GM12864 (cell line): ENCODE measurements around the gene IER3.
"Not testable (repeated sequence)": the region's sequence is repeated elsewhere in the genome, so short reads cannot be mapped to it uniquely, and the experiment has no call there.

ENCODE experiments used
- DNase-seq: peaks from one replicate; pipeline ENCODE4 v3.0.0-alpha.2; 2011; ENCODE audit warnings: low read depth
- H3K4me3 ChIP-seq: 2 replicates; pipeline ENCODE4 v1.5.1; 2011; ENCODE audit warnings: mild to moderate bottlenecking, low read depth, low read length, control low read depth
- TF ChIP-seq, protein P1 (sequence below): IDR thresholded peaks from 2 replicates; pipeline ENCODE4 v1.5.1; 2011; ENCODE audit warnings: low read depth, mild to moderate bottlenecking, moderate library complexity, low read length, control low read depth, inconsistent platforms; ENCODE audit errors: missing control alignments

IER3 gene

DNA sequence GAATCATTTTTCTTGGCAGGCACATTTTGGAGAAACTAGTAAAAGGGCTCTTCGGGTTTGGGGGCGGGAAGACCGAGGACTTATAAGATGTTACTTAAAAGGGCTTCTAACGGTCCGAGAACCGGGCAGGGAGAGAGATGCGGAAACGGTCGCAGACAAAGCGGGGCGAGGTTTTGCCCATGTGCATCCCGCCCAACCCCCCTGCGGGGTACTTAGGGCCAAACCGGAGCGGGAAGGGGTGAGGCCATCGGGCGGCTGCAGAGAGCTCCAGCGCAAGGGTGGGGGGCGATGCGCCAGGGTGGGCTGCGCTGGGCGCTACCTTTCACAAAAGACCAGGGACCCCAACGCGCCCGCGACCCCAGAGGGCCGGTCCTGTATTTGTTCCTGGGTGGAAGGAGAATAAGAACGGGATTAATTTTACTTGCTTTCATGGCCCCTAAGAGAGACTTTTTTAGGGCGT, 23.6 kb downstream of the IER3 start:
- DNase-seq = no peak
- H3K4me3 ChIP-seq = peak overlapping the region; percentile 81
- TF ChIP-seq, protein P1, sequence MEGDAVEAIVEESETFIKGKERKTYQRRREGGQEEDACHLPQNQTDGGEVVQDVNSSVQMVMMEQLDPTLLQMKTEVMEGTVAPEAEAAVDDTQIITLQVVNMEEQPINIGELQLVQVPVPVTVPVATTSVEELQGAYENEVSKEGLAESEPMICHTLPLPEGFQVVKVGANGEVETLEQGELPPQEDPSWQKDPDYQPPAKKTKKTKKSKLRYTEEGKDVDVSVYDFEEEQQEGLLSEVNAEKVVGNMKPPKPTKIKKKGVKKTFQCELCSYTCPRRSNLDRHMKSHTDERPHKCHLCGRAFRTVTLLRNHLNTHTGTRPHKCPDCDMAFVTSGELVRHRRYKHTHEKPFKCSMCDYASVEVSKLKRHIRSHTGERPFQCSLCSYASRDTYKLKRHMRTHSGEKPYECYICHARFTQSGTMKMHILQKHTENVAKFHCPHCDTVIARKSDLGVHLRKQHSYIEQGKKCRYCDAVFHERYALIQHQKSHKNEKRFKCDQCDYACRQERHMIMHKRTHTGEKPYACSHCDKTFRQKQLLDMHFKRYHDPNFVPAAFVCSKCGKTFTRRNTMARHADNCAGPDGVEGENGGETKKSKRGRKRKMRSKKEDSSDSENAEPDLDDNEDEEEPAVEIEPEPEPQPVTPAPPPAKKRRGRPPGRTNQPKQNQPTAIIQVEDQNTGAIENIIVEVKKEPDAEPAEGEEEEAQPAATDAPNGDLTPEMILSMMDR = no peak

DNA sequence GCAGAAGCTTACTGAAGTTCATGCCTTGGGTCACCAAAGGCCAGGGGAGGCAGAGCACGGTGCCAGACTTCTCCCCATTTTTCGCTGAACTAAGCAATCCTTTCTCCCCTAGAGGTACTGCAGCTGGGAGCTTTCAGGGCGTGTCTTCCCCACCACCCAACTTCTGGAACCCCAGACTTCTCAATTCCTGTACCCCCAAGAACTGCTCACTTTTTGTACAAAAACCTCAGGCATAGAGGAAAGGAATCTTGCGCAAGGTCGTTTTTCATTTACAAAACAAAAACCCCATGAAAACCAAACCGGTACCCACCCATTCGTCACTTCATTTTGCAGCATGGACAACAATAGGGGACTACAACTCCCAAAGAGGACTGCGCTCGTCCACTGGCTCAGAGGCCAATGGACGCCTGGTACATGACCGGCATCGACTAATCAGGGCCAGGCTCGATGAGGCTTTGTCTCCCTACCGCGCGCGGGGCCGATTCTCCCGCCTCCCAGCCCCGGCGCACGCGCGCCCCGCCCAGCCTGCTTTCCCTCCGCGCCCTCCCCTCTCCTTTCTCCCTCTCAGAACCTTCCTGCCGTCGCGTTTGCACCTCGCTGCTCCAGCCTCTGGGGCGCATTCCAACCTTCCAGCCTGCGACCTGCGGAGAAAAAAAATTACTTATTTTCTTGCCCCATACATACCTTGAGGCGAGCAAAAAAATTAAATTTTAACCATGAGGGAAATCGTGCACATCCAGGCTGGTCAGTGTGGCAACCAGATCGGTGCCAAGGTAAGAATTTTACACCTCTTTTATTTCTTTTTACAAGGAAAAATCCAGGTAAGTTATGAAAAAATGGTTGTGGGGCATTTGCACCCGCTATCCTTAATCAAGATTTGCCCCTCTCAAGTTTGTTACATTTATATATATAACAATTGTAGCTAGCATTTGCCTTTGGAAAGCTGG, 24.3 kb downstream of the IER3 start, which contains the start of gene TUBB:
TUBB (plus strand) TSS at position 562 of the 947 bp plus-strand sequence; CDS start at position 717, 155 bp downstream.
- TF ChIP-seq, protein P1 = peak; percentile 9
- peak within 1 kb of the TSS; percentile 81 for H3K4me3 ChIP-seq
- DNase-seq = peak; percentile 95

DNA sequence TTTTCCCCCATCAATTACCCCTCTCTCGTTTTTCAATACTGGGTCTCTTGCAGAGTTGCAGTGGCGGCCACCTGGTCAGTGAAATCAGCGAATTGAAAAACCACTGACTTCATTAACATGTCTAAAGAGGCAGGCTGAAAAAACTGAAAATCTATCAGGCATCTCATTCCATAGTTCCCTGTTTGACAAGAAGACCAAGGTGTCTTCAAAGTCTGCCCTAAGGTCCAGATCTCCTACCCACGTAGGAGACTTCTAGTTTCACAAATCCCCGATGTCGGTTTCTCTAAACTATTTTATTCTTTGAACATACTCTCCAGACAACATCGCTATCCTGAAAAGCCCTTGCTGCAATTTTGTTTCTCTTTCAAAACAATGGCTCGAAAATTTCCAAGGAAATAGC, 25.0 kb downstream of the IER3 start:
- peak overlapping the region; percentile 81 for H3K4me3 ChIP-seq
- no peak for DNase-seq
- TF ChIP-seq, protein P1 = no peak

DNA sequence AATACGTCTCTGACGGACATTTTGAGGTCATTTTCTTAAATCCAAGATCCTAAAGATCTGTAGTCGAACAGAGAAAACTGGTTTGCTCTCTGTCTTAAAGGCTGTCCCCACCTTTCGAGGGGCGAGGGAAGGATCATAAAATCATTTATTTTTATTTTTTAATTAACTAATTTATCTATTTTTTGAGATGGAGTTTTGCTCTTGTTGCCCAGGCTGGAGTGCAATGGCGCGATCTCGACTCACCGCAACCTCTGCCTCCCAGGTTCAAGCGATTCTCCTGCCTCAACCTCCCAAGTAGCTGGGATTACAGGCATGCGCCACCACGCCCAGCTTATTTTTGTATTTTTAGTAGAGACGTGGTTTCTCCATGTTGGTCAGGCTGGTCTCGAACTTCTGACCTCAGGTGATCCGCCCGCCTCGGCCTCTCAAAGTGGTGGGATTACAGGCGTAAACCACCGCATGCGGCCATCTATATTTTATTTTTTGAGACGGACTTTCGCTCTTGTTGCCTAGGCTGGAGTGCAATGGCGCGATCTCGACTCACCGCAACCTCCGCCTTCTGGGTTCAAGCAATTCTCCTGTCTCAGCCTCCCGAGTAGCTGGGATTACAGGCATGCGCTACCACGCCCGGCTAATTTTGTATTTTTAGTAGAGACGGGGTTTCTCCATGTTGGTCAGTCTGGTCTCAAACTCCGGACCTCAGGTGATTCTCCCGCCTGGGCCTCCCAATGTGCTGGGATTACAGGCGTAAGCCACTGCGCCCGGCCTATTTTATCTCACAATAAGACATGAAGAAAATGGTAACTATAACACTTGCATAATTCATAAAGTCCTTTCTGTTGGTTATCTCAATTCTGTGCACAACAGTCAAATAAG, 26.3 kb downstream of the IER3 start:
- peak overlapping the region; percentile 81 for H3K4me3 ChIP-seq

DNA sequence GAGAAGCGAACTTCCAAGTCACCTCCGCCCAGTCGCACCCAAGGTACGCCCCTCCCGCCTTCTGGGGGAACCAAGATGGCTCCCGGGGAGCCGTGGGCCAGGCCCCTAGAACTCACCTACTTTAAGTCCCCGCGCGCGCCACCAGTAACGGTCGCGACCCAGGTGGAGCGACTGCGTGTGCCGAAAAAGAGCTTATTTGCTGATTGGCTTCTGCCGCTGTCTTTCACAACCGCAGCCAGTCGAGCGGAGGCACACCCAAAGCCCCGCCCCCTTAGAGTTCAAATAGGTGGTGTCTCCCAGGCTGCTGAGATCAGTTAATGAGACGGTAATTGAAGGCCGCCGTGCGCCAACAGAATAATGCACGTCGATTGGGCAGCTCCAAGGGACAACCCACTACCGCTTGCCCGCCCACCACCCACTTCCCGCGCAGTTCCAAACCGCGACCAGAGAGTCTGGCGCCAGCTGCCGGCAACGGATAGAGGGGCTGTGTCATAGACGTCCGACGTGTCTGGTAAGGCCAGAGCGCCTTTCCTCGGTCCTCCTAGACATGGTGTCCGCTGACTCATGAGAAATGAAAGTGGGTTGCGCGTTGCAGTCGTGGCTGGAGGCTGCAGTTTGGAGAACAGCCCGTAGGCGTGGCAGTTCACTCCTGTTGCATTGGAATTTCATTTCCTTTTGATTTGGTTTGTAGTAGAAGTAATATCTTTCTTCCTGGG, 27.1 kb downstream of the IER3 start, which contains the start of gene MDC1:
MDC1 (minus strand) TSS at position 153 of the 716 bp plus-strand sequence. CDS start 2,106 bp downstream, outside the sequence.
- TF ChIP-seq, protein P1 = peak; percentile 27
- H3K4me3 ChIP-seq = peak within 1 kb of the TSS; percentile 90

More for the DNA sequence above, 26.3 kb downstream of the IER3 start:
- not testable (repeated sequence) for DNase-seq

DNA sequence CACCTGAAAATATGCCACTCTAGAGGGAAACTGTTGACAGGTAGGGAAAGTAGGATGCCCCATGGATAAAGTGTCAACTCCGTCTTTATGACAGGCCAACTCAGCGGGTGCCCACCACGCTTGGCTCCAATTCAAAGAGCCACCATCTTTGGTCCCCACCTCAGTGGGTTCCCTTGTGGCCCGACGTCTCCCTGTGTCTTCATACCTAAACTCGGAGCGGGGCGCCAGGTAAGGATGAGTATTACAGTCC, 27.5 kb downstream of the IER3 start:
- TF ChIP-seq, protein P1 = no peak
- DNase-seq = no peak
- peak overlapping the region; percentile 90 for H3K4me3 ChIP-seq

More for the DNA sequence above, 27.1 kb downstream of the IER3 start, which contains the start of gene MDC1:
- peak; percentile 100 for DNase-seq
